NCI-H82 treated with DMSO at 0.1 percent for 48 hours (cell line): ENCODE data around the gene XPR1.
A peak's percentile ranks its signal among the peaks of the same experiment; 100 is the strongest.

ENCODE experiments used
- DNase-seq: peaks from one replicate; lab custom pipeline; 2025; ENCODE audit not compliant: unreplicated experiment; lab: John Stamatoyannopoulos, UW

Gene XPR1

DNA sequence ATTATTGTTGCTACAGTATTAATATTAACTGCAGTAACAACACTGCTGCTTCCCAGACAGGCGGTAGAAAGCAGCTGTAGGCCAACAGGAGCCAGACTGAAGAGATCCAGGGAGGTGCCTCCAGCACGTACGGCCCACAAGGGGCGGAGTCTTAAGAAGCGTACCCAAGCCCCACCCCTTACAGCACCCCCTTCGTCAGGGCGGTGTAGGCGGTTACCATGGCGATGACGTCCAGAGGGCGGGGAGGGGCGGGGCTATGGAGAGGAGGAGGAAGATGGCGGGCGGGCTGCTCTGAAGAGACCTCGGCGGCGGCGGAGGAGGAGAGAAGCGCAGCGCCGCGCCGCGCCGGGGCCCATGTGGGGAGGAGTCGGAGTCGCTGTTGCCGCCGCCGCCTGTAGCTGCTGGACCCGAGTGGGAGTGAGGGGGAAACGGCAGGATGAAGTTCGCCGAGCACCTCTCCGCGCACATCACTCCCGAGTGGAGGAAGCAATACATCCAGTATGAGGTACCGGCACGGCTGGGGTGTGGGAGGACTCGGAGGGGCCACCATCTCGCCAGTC, at the start of gene XPR1:
XPR1 (plus strand) TSS at position 257 of the 560 bp plus-strand sequence; CDS start at position 437, 180 bp downstream.
- DNase-seq = peak; percentile 97

DNA sequence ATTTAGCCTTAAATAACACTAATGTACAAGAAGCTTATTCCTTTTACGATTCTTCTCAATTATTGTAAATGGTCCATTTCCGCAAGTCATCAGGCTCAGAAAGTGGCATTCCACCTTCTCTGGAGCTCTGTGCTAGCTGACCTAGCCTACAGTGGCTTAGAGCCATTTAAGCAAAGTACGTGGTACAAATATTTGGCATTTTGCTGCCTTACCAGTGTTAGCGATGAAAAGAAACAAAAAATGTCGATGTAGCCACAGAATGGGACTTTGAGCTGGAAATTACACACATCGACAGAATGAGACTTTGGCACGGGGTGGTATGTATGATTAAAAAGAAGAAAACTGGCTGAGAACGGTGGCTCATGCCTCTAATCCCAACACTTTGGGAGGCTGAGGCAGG, 47.0 kb upstream of the XPR1 start:
- DNase-seq = no peak

DNA sequence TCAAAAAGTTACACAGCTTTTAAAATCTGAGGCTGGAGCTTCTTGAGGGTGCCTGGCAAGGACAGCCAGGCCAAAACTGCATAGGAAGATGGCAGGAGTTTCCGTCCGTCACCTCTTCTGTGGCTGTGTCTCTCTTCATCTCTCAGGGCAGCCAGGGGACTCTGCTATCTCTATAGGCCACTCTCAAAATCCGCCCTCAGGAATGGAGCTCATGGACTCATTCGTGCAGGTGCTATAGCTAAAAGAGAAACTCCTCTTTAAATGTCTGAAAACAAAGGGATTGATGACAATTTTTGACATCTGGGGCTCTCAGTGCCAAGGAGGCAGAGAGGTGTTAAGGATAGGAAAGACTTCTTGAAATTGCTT, 45.8 kb upstream of the XPR1 start:
- no peak for DNase-seq

- no peak for DNase-seq
Measured at GRCh38 chr1:180586671-180587155, 45.1 kb upstream of the XPR1 start.

- DNase-seq = no peak
Measured at GRCh38 chr1:180588121-180588520, 43.7 kb upstream of the XPR1 start.

DNA sequence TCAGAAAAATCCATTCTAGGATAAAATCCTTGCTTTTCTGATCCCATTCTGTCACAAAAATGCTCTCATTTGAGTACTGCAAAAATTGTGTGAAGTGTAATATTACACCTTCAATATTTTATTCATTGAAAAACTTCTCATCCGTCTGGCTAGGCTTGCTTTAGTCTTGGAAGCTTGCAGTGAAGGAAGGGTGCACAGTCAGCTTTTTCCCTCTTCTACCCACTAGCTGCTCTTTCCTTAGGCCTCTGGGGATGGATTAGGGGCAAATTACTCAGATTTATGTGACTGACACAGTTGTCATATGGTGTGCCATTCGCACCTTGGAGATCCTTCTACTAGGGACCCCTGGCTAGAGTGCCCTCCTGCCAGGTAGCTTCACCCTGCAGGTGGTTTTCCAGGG, 40.9 kb upstream of the XPR1 start:
- DNase-seq = no peak

DNA sequence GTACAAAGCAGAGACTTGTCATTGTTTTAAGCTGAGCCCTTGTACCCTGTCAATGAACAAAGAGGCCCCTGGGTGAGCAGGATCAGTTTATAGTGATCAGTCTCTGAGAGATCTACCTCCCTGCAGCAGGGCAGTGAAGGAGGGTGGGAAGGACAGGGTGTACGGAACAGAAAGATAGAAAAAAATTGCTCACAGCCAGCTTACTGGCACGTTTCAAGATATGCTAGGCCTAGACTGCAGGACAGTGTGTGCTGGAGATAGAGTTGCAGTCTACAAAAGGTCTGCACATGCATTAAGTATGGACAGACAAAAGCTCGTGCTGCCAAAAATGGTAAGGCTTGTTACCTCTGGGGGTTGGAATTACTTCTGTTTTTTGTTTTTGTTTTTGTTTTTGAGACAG, 38.4 kb upstream of the XPR1 start:
- no peak for DNase-seq

DNA sequence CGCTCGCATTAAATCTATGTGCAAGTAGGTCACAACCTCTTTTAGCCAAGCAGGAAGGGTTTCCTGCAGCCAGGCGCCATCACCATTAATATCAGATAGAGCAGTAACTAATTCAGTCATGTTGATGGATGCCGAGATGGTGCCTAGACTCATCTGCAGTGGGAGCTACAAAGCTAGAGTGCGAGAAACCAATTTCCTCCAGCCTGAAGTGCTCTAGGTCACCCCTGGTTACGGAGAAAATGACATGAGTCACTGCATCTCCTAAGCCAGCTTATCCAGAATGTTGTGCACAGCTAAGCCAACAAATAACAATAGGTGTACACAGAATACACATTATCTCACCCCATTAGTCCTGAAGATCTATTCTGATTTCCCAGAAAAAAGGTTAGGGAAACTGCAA, 37.1 kb upstream of the XPR1 start:
- DNase-seq = no peak

DNA sequence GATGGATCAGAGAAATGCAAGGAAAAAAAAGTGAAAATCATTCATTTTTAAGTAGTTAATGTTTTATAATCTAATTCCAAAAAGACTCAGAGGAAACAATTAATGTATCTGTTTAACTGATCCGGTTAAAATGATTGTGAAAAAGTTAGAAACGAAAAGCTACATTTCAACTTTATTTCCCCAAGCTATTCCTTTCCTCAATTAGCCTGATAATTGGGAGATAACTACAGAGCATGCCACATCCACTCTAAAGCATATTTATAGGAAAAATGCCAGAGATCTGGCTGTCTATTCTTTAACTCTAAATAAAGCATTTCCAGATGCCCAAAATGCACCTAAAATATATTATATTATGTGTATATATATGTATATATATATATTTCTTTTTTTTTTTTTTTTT, 35.9 kb upstream of the XPR1 start:
- DNase-seq = no peak

DNA sequence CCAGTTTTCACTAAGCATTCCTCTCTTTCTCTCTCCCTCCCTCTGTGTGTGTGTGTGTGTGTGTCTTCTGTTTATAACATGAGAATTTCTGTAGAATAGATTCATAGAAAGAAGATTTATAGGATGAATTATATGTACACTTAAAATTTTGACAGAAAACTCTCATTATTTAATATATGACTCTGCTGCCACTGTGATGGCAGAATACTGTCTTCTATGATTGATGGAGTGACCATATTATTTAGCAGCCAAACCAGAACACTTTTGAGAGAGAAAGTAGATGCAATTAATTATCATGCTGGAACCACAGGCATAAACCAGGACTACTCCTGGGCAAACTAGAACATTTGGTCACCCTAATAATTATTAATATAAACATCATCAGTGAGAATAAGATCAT, 34.3 kb upstream of the XPR1 start:
- DNase-seq = no peak

- no peak for DNase-seq
Measured at GRCh38 chr1:180598333-180598974, 33.4 kb upstream of the XPR1 start.

GRCh38 chr1:180600343-180600742, 31.5 kb upstream of the XPR1 start:
- no peak for DNase-seq

DNA sequence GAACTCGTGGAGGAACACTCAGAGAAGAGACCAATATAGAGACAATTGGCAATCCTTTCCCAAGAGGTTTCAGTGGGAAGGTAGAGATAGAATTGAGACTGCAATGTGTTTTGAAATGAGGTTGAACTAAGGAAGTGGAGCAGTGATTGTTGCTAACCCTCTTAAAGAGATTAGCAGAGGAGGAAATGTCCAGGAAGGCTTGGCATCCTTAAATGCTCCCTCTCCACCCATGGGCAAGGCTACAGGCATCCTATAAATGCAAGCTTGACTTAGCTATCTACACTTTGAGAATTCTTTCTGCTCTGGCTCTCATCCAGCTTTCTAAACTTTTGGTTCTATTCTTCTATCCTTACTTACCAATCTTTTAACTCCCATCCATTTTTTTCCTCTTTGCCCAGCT, 30.3 kb upstream of the XPR1 start:
- no peak for DNase-seq

DNA sequence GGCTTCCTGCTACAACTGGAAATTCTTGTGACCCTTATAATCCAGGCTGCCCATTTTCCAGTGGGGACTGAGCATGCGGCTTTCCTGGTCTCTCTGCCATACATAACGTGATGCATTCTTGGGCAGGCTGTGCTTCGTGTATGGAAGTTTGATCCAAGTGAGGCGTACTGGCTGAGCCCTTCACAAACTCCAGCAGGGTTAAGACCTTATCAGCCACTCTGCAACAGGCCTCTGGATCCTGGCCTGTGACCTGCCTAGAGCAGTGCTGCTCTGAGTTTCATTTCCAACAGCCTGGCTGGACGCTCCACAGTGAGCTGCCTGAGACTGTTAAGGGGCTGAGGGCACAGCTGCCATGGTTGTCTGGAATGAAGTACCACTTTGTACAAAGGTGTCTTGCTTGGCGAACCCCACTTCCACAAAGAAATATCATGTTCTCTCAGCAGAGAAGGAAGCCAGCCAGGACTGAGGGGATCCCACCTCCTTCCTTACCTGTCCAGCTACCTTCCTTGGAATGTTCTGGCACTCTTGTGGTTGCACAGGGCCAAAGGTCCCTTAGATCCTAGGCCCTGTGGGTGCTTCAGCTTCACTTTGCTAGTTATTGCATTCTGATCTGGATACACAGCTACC, 28.5 kb upstream of the XPR1 start:
- no peak for DNase-seq

DNA sequence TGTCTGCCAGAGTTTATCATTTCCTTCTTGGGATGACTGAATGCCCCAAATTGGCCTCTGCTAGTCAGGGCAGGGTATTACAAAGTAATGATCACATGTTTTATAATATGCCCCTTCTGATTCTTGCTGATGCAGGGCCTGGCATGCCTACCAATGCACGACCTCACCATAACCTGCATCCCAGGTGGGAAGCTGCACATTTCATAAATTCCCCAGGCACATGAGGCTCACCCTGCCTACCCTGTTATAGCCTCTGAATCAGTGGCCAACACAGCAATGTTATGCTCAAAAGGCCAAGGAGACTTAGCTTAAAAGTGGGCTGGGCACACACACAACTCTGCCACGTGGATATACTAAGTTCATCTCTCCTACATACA, 28.0 kb upstream of the XPR1 start:
- no peak for DNase-seq

GRCh38 chr1:180606155-180606554, 25.7 kb upstream of the XPR1 start:
- DNase-seq = no peak

GRCh38 chr1:180609643-180610555, 21.9 kb upstream of the XPR1 start:
- DNase-seq = no peak

GRCh38 chr1:180610556-180611015, 21.2 kb upstream of the XPR1 start:
- DNase-seq = no peak

- no peak for DNase-seq
Measured at GRCh38 chr1:180611016-180611930, 20.5 kb upstream of the XPR1 start.

- no peak for DNase-seq
Measured at GRCh38 chr1:180612632-180613031, 19.2 kb upstream of the XPR1 start.
